Testis (tissue), 3 donors: ENCODE measurements around the gene CLDN34. TPM values are rescaled to one million over a fixed set of nuclear protein-coding genes. Genes with fewer than 3 reads are reported as not detected.

Experiments used
- DNase-seq: peaks from one replicate; pipeline ENCODE4 v3.0.0-alpha.2; 2019
- H3K27ac ChIP-seq, 2 donors: fragments of 200-600 bp; sonication (generic); one replicate each; pipeline ENCODE4 v1.5.1; 2019
- H3K27me3 ChIP-seq: fragments of 200-600 bp; sonication (generic); one replicate; pipeline ENCODE4 v1.5.1; 2019
- H3K36me3 ChIP-seq: fragments of 200-600 bp; sonication (generic); one replicate; pipeline ENCODE4 v1.5.1; 2017; ENCODE audit warnings: low read depth; ENCODE audit errors: missing control alignments
- H3K4me1 ChIP-seq: fragments of 200-600 bp; sonication (generic); one replicate; pipeline ENCODE4 v1.5.1; 2019
- H3K4me3 ChIP-seq, 2 donors: fragments of 200-600 bp; sonication (generic); one replicate each; pipeline ENCODE4 v1.5.1; 2017 to 2019
- H3K9me3 ChIP-seq: fragments of 200-600 bp; sonication (generic); one replicate; pipeline ENCODE4 v1.5.1; 2017
- CTCF ChIP-seq, 3 experiments: fragments of 450-650 bp in 2 of 3; fragments of 200-600 bp in 1 of 3; sonication (generic) in 1 of 3; IDR thresholded peaks; one replicate each; pipeline ENCODE4 v1.5.1; 2016 to 2019; ENCODE audit warnings: antibody characterized with exemption in 3 of 3, mild to moderate bottlenecking in 2 of 3, moderate library complexity in 1 of 3
- POLR2A ChIP-seq: fragments of 450-650 bp; IDR thresholded peaks from one replicate; pipeline ENCODE4 v1.6.1; 2017; ENCODE audit warnings: antibody characterized with exemption, mild to moderate bottlenecking, moderate library complexity
- WGBS, 2 donors: methylation state at CpG; one replicate each; pipeline ENCODE4 v1.1.5; 2018; 5-methylcytosine and 5-hydroxymethylcytosine counted together
- intact Hi-C: fragments of 100-400 bp; cut with DNase I; formaldehyde crosslinking; loops from one replicate; pipeline ENCODE4 v1.15.1; 2023; ENCODE audit warnings: low total_unique reads
- polyA plus RNA-seq: library from polyadenylated mRNA; stranded (reverse); fragments of 350-450 nt; fragmentation: Illumina TruSeq; extraction: RNeasy Lipid Tissue Mini Kit (QIAGEN cat#74804); gene quantifications from one replicate; pipeline ENCODE4 v1.2.3, GENCODE V29; 2014; ENCODE audit warnings: low read depth, low replicate concordance; ENCODE audit not compliant: insufficient read depth
- total RNA-seq, 2 donors: library from RNA; depleted of rRNA; stranded (reverse); fragments of >200 nt; gene quantifications; one replicate each; pipeline ENCODE4 v1.2.3, GENCODE V29; 2016

Gene CLDN34
- total and polyA plus RNA-seq, 3 donors from 2014 or later, result 1.2 to 4.3 (median 3.0) TPM

DNA sequence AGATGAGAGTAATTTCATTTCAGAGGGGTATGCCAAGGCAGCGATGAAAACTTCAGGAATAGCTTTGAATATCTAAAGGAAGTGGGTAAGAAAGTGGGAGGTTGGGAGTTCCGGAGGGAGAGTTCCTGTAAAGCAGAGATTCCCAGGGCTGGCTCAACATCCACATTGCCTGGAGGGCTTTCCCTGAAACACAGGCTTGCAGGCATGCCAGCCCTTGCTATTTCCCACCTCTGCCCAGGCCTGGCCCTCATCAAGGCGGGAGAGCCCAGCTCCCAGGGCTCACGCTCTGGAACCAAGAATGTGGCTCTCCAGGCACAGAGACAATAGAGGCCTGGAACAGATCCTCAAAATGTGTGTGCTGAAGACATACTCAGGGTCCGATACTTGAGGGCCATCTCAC, 43.8 kb upstream of the CLDN34 start:
- no peak for DNase-seq
- TF ChIP-seq POLR2A, result no peak
- no peak for TF ChIP-seq CTCF (IDR thresholded peaks at IDR 0.05)
- H3K27ac ChIP-seq, result no peak overlapping the region
- 78 to 89% methylated on average over 3 of the region's 5 CpGs for WGBS, 2 donors
- H3K27me3 ChIP-seq, result no peaks in the 10 kb centered on the region
- intact Hi-C loops, result no loop called here
- H3K9me3 ChIP-seq, result no peaks in the 10 kb centered on the region
- no peak overlapping the region for H3K4me3 ChIP-seq
- H3K36me3 ChIP-seq, result no peaks in the 10 kb centered on the region
- no peaks in the 10 kb centered on the region for H3K4me1 ChIP-seq

- Histone ChIP-seq H3K36me3 (no peaks in the 10 kb centered on the region), H3K9me3 (no peaks in the 10 kb centered on the region), H3K27me3 (no peaks in the 10 kb centered on the region), H3K27ac (no peak overlapping the region), H3K4me1 (no peaks in the 10 kb centered on the region), H3K4me3 (no peak overlapping the region)
- no peak for TF ChIP-seq POLR2A
- no peak for TF ChIP-seq CTCF (IDR thresholded peaks at IDR 0.05)
- 80% methylated on average over 8 of the region's 9 CpGs; no CpG with 5 or more reads in 1 of the 2 donors for WGBS, 2 donors
- DNase-seq, result no peak
- intact Hi-C loops, result no loop called here
Observed at GRCh38 chrX:9926002-9926401, 41.2 kb upstream of the CLDN34 start.

GRCh38 chrX:9927698-9928482, 39.3 kb upstream of the CLDN34 start:
- no peak for DNase-seq
- intact Hi-C loops, result no loop called here
- 67% methylated on average over 5 to 9 of the region's 11 CpGs for WGBS, 2 donors

GRCh38 chrX:9935436-9935835, 31.7 kb upstream of the CLDN34 start:
- TF ChIP-seq CTCF (IDR thresholded peaks at IDR 0.05), result no peak
- no peak for TF ChIP-seq POLR2A
- no peaks in the 10 kb centered on the region for H3K27me3 ChIP-seq
- no peaks in the 10 kb centered on the region for H3K9me3 ChIP-seq
- H3K4me1 ChIP-seq, result peaks cover 3% of the 10 kb centered on the region
- intact Hi-C loops, result no loop called here
- no peak overlapping the region for H3K27ac ChIP-seq
- no peaks in the 10 kb centered on the region for H3K36me3 ChIP-seq
- H3K4me3 ChIP-seq, result no peak overlapping the region
- 42 to 46% methylated on average over 3 of the region's 3 CpGs for WGBS, 2 donors
- DNase-seq, result no peak

More at GRCh38 chrX:9927698-9928482, 39.3 kb upstream of the CLDN34 start:
- no peaks in the 10 kb centered on the region for H3K36me3 ChIP-seq
- H3K27me3 ChIP-seq, result no peaks in the 10 kb centered on the region
- H3K4me3 ChIP-seq, result no peak overlapping the region
- H3K9me3 ChIP-seq, result no peaks in the 10 kb centered on the region
- H3K27ac ChIP-seq, result no peak overlapping the region
- TF ChIP-seq CTCF (IDR thresholded peaks at IDR 0.05) (no peak), POLR2A (no peak)
- no peaks in the 10 kb centered on the region for H3K4me1 ChIP-seq

DNA sequence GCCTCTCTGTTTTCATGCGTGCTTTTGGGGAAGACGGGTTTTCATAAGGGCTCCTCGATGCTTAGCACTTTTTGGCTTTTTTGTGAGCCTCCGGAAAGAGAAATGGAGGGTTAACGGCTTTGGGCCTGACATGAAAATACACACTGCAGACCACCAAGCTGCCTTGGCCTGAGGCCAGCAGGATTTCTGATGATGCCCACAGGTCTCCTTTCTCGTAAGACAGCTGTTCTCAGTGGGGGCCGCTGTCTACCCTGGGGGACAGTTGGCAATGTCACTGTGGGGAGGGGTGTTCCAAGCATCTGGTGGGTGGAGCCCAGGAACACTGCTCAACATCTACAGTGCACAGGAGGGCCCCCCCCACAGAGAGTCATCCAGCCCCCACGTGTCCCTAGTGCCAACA, 29.4 kb upstream of the CLDN34 start:
- Histone ChIP-seq H3K4me3 (no peak overlapping the region), H3K4me1 (peaks cover 3% of the 10 kb centered on the region), H3K27me3 (no peaks in the 10 kb centered on the region), H3K36me3 (no peaks in the 10 kb centered on the region), H3K27ac (no peak overlapping the region), H3K9me3 (no peaks in the 10 kb centered on the region)
- TF ChIP-seq POLR2A (no peak), CTCF (IDR thresholded peaks at IDR 0.05) (no peak)
- no peak for DNase-seq
- intact Hi-C loops, result no loop called here
- WGBS, 2 donors, result 83 to 87% methylated on average over 1 to 7 of the region's 8 CpGs
